GM19023 (cell line): Measurements from ENCODE around the gene CLK1.
"Not testable (repeated sequence)": the region's sequence is repeated elsewhere in the genome, so short reads cannot be mapped to it uniquely, and the experiment has no call there.

Experiments
- ATAC-seq: cut with Tn5 transposase; IDR thresholded peaks from one replicate; pipeline ENCODE4 v1.9.1; 2021; ENCODE audit warnings: mild to moderate bottlenecking, moderate library complexity; ENCODE audit not compliant: unreplicated experiment

The CLK1 gene

DNA sequence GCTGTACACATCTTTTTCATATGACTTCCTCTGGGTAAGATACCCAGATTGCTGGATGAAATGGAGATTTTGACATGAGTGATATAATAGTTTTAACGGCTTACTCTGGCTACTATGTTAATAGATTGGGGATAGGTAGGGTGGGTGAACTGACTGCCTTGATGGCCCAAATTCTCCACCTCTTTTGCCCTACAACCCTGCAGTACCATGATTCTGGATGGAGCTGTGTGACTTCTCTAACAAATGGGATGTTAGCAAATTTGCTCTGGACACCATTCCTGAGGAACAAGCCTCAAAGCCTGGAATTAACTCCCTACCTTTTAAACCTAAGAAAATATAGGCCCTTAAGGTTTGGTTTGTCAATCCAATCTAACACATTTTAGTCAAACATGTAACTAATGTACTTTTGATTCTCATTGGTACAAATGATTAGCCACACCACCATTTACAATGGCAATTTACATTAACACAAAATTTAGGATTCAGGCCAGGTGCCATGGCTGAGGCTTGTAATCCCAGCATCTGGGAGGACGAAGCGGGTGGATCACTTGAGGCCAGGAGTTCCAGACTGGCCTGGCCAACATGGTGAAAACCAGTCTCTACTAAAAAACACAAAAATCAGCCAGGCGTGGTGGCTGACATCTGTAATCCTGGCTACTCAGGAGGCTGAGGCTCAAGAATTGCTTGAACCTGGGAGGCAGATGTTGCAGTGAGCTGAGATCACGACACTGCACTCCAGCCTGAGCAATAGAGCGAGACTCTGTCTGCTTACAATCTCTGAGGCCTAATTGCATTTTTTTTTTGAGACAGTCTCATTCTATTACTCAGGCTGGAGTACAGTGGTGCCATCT, 12.8 kb downstream of the CLK1 start:
- no peak for ATAC-seq

DNA sequence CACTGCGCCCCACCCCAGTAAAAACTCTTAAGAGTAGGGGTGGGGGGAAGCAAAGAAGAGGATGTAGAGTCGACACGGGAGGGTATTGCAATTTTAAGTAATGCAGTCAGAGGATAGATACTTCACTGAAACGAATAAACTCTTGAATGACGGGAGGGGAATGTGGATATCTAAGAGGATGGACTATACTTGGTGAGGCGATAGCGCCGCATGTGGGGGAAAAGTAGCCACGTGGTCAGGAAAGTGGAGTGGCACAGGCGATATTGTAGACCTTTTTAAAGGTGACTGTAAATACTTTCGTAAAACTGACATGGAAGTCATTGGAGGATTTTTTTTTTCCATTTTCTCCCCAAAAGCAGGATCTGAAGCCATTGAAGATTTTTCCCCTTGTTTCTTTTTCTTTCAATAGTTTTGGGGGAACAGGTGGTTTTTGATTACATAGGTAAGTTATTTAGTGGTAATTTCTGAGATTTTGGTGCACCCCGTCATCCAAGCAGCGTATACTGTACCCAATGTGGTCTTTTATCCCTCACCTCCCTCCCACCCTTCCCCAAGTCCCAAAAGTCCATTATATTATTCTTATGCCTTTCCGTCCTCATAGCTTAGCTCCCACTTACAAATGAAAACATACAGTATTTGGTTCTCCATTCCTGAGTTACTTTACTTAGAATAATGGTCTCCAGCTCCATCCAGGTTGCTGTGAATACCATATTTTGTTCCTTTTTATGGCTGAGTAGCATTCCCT, 13.8 kb downstream of the CLK1 start:
- no peak for ATAC-seq

DNA sequence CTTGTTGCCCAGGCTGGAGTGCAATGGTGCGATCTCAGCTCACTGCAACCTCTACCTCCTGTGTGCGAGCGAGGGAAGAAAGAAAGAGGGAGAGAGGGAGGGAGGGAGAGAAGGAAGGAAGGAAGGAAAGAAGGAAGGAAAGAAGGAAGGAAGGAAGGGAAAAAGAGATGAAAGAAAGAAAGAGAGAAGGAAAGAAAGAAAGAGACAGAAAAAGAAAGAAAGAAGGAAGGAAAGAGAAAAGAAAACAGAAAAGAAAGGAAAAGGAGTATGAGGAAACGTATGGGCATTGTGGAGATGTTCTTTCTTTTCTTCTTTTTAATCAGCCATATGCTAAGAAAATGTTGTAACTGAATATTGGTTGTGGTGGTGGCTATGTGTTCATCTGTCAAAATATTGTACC, 16.5 kb downstream of the CLK1 start:
- ATAC-seq = no peak

DNA sequence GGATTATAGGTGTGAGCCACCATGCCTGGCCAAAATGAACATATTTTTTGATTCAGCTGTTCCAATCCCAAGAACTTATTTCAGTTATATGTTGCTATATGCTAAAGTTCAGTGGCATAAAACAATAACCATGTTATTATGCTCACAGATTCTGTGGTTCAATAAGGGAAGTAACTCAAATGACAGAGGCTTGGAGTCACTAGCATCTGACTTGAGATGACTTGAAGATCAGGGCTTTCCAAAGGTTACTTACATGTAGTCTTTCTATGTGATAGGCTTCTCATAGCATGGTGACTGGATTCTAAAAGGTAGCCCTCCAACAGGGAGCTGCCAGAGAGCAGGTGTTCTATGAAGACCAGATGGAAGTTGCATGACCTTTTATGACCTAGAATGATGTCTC, 17.2 kb downstream of the CLK1 start:
- ATAC-seq = no peak

DNA sequence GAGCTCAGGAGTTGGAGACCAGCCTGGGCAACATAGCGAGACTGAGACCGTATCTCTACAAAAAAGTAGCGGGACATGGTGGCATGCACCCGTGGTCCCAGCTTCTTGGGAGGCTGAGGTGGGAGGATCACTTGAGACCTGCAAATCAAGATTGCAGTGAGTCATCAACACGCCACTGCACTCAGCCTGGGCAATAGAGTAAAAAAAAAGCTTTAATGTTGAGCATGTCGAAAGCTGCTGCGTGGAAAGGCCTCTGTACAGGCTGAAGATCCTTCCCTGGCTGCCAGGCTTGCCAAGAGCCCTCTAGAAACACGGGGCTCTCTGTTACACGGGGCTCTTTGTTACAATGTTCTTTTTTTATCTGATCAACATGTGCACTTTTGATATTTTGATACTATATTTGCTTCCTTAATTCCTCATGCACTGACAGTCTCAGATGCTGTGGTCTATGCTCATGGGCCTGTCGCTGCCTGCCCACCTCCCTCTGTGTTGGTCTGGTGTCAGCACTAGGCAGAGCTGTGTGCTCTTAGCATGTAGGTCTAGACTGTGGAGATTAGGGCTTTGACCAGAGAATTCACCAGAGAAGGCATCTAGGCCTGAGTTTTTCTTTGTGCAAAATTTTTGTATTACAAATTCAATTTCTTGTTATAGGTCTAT, 18.7 kb downstream of the CLK1 start:
- ATAC-seq = no peak

DNA sequence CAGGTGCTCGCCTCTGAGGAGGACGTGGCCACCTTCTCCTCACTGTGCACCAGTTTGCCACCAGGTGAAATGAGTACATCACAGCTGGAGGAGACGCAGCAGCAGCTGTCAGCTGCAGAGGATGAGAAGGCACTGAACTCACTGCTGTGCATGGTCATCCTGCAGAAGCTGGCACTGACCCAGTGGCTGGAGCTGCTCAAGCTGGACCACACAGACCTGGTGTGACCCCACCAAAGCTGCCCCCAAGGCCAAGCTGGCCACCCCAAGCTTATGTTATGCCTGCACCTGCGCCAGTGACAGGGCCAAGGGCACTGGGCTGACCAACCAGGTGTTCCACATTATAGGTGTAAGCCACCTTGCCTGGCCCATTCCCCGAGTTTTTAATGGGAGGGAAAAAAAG, 19.3 kb downstream of the CLK1 start:
- no peak for ATAC-seq

DNA sequence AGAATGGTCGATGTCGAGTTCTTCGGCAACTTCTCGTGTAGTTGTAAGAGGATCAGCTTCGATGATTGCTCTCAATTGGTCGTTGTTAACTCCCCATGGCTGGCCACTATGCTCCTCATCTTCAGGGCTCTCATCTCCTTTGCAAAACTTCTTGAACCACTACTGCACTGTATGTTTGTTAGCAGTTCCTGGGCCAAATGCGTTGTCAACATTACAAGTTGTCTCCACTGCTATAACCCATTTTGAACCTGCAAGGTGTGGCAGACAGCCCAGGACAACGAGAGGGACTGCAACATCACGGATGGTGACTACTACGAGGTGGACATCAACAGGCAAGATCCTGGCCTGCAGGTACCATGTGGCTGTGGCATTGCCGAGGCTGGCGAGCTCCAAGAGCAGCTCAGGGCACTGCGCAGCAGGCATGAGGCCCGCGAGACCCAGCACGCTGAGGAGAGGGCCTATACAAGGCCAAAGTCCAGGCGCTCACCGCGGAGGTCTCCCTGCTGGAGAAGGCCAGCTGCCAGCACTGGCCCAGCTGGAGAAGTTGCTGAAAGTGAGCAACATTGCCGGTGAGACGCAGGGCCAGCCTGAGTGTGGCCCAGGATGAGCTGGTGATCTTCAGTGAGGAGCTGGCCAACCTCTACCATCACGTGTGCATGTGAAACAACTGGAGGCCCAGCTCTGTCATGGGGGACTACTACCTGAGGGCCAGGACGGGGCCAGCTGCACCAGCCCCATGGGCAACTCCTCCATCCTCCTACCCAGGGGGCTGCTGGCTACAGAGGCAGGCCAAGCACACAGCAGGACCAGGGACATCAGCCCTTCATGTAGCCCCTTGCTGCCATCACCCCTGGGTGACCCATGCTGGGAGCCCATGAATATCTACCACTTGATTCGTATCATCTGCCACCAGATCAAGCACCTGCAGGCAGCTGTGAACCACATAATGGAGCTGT, 20.2 kb downstream of the CLK1 start:
- no peak for ATAC-seq

DNA sequence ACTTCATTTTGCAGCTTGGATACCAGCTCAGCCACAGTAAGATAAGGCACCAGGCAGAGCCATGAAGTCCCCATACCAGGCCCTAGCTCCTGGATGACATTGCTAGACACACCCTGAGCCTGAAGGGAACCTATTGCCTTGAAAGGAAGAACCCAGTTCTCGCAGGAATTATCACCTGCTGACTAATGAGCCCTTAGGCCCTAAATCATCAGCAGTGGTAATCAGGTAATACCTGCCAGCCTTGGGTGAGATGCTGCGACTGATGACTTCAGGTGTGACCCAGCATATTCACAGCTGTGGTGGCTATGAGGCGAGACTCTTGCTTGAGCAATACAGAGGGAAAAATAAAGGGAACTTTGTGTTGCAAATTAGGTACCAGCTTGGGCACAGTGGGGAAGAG, 24.9 kb downstream of the CLK1 start:
- no peak for ATAC-seq

DNA sequence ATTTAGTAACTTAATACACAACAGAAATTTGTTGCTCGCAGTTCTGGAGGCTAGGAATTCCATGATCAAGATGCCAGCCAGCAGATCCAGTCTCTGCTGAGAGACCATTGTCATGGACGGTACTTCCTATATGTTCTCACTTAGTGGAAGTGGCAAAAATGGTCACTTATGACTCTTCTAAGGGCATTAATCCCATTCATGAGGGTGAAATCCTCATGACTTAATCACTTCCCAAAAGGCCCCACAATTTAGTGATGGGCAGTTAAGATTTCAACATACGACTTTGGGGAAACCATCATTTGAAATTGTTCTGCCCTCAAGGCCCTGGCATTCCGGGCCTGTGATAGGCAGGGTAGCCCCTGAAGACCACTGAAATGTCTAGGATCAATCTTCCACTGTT, 29.8 kb downstream of the CLK1 start:
- no peak for ATAC-seq

DNA sequence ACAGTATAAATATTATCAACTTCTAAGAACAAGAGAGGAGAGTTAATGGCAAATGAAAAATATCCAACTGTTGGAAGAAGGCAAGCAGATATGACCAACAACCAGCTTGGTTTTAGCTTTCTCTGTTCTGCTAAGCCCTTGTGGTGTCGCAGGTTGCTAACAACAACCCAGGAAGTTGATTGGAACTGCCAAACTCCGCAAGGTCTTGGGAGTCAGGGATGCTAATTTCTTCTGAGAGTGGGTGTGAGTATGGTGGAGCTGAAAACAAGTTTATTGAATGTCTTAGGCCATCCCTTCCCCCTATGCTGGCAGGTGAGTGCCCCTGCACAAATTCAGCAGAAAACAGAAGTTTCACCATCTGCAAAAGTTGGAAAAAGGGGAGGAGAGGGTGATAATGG, 35.2 kb downstream of the CLK1 start:
- no peak for ATAC-seq

DNA sequence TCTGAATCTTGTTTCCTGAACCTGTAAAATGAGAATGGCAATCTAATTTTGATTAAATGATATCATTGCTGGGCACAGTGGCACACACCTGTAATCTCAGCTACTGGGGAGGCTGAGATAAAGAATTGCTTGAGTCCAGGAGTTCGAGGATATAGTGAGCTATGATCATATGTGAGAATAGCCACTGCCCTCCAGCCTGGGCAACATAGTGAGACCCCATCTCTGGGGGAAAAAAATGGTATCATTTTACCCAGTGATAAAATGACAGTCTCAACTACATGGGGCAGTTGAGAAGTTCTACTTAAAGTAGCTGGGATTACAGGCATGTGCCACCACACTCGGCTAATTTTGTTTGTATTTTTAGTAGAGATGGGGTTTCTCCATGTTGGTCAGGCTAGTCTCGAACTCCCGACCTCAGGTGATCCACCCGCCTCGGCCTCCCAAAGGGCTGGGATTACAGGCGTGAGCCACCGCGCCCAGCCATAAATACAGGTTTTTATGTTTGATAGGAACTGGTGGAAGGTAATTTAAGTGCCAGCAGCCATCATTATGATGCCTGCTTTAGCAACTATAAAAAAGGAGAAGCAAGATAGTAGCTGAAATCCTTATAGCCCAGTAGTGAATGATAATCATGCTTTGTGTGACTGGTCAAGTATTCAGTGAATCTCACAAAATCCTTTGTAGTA, 35.7 kb downstream of the CLK1 start:
- no peak for ATAC-seq

DNA sequence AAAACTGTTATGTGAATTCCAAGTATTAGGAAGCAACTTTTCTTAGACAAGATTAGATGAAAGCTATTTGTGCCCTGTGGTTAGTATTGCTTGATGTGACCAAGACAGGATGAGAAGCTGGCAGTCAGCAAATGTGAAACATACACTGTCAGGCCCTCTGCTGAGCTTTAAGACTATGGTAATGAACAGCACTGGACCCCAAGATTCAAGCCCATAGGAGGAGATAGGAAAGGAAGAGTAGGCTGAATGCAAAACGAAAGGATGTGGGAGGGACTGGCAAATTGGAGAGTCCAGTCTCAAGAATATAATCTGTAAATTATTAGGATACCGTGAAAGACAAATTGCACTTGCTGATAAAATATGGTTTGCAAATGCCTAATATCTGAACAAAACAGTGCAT, 36.4 kb downstream of the CLK1 start:
- ATAC-seq = no peak

DNA sequence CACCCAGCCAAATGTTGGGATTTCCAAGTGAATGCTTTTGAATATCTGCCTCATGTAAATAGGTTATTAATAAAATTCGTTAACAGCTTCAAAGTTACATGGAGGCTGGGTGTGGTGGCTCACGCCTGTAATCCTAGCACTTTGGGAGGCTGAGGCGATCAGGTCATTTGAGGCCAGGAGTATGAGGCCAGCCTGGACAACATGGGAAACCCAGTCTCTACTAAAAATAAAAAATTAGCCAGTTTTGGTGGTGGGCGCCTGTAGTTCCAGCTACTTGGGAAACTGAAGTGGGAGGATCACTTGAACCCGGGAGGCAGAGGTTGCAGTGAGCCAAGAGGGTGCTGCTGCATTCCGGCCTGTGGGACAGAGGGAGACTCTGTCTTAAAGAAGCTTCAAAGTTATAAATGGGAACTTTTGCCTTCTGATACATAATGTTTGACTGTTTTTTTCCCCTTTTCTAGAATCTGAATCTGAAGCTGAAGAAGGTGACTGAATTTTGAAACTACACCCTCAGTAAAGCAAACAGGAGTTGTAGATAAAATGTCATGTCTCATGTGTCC, 42.7 kb downstream of the CLK1 start:
- ATAC-seq = no peak

DNA sequence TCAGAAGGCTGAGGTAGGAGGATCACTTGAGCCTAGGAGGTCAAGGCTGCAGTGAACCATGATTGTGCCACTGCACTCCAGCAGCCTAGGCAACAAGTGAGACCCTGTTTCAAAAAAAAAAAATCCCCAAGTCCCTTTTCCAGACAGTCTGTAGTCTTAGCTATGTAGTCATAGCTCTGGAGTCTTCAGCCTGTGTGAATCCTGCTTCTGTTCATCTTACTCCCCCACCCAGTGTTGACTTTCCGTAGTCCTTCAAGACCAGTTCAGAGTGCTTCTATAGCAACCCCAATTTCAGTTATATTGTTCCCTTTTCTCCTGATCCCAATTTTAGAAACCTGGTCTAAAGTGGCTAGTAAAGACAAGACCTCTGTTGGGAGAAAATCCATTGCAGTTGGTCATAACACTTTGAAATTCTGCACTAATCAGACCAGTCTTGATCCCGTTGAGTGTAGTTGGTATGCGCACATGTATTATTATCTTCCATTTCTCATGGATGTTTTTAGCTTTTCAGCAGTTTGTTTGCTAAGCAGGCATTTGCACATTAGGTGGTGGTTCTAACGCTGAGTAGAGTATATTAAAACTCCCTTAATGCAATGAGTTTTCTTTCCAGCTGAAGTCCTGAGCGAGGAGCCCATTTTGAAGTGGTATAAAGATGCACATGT, 43.8 kb downstream of the CLK1 start:
- no peak for ATAC-seq

DNA sequence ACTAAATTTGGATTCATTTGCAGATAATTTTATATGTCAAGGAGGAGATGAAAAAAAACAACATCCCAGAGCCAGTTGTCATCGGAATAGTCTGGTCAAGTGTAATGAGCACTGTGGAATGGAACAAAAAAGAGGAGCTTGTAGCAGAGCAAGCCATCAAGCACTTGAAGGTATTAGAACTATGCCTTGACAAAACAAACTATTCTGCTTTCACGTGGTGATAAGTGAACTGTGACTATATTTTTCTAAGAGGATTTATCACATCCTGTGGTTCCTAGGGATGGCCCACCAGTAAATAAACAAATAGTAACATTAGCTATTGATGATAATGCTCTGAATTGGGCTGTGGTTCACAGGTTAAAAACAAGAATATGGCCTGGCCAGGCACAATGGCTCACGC, 45.7 kb downstream of the CLK1 start:
- not testable (repeated sequence) for ATAC-seq

DNA sequence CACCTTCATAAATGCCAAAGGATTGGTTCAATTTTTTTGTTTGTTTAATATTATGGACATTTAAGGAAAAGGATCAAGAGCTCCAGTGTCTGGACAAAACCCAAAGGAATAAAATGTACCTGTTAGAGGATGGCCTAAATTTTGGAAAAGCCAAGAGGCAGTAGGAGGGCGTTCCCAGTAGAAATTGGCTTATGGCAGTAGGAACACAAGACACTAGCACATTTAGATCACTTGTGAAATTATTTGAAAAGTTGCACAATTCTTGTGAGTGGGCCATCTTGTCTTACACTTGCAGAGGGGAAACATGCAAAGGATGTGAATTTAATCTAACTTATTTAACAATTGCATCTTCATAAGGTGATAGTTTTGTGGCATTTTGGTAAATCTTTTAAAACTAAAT, 49.5 kb downstream of the CLK1 start:
- ATAC-seq = no peak

DNA sequence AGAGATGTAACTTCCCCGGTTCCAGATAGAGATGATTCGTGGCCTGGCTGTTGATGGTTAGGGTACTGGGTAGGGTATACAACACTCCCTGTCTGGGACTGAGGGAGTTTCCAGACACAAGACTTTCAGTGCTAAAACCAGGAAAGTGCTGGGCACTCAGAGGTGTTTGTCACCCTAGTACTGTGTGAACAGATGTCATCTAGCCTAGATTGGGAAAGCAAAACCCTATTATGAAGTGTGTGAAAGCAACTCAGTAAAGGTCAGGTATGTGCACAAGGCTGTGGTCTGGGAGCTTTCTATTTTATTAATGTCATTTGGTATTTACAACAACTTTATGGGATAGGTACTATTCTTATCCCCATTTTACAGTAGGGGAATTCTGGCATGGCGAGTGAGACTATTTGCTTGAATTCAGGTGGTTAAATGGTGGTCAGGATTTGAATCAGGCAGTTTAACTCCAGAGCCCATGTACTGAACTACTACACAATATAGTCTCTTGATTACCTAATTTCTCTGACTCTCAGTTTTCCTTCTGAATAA, 50.1 kb downstream of the CLK1 start:
- ATAC-seq = no peak

DNA sequence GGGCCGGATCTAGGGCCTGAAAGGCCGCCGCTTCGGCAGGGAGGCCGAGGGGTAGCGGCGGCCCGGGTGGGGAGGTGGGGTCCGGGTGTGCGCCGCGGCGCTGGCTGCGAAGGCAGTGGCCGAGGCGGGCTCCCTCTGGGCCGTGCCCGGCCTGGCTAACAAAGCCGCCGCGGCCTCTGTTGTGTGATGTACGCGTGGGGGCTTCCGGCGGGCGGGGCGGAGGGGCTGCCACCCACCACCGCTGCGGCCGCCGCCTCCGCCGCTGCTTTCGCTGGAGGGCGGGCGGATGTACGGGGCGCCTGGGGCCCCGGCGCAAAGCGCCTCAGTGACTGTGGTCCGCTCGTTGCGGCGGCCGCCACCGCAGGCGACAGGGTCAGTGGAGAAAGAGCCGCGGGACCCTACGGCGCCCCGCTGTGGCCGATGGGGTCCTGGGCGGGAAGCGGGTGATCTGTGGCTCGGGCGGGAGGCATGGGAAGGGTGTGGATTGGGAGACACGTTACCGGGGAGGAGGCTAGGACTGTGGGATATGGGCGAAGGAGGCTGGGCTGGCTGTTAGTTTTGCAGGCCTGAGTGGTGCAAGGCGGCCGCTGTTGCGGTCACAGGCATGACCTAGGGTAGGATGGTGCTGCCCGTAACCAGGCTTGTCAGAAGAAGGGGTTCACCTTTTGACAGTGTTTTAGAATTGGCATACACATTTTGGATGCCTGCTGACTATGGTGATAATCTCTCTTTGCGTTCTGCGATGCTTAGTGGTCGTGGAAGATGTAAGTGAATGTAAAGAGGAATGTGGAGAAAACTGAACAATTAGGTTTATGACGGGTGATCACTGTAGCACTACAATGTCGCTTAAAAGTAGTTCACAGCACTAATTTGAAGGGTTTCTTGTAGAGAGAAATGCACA, 52.1 kb downstream of the CLK1 start:
- peak; percentile 29 for ATAC-seq
